Measurements from ENCODE around the gene HPF1. TPM values are rescaled to one million over a fixed set of nuclear protein-coding genes. Genes with fewer than 3 reads are reported as not detected.

The HPF1 gene
- total RNA-seq, 2 donors from 2014 or later, result 33.4 to 50.5 TPM

- Histone ChIP-seq H3K36me3 (ENCODE audit: control insufficient read depth, insufficient read depth, low read length) (no peaks in the 10 kb centered on the region), H3K9me3 (ENCODE audit: control insufficient read depth, low read length) (no peaks in the 10 kb centered on the region), H3K4me3 (ENCODE audit: low read length) (no peak overlapping the region), H3K27me3 (ENCODE audit: control insufficient read depth, insufficient read depth, low read length, poor library complexity, severe bottlenecking) (no peaks in the 10 kb centered on the region), H3K9ac (ENCODE audit: extremely low read depth, low read length, poor library complexity, severe bottlenecking) (no peak overlapping the region), H3K4me1 (ENCODE audit: control insufficient read depth, insufficient read depth, low read length) (no peaks in the 10 kb centered on the region), H3K27ac (ENCODE audit: low read depth, low read length) (no peak overlapping the region)
- no peak for DNase-seq
- H3K9me3 Mint-ChIP-seq, result peaks cover 5% of the 10 kb centered on the region
- H3K27ac Mint-ChIP-seq, result no peak overlapping the region
- no peaks in the 10 kb centered on the region for H3K27me3 Mint-ChIP-seq (ENCODE audit: insufficient read depth)
- TF ChIP-seq CTCF (conservative IDR thresholded peaks at IDR 0.05), result no peak
- no peaks in the 10 kb centered on the region for H3K36me3 Mint-ChIP-seq (ENCODE audit: low read depth)
- peaks cover 2% of the 10 kb centered on the region for H3K4me1 Mint-ChIP-seq
- H3K4me3 Mint-ChIP-seq, result no peak overlapping the region
- 90 to 100% methylated on average over 2 of the region's 2 CpGs for WGBS, 2 experiments (ENCODE audit: insufficient coverage in 1 of 2, insufficient read length in 1 of 2)
These were observed 8.1 kb upstream of the HPF1 start for GRCh38 chr4:169765835-169766234.

DNA sequence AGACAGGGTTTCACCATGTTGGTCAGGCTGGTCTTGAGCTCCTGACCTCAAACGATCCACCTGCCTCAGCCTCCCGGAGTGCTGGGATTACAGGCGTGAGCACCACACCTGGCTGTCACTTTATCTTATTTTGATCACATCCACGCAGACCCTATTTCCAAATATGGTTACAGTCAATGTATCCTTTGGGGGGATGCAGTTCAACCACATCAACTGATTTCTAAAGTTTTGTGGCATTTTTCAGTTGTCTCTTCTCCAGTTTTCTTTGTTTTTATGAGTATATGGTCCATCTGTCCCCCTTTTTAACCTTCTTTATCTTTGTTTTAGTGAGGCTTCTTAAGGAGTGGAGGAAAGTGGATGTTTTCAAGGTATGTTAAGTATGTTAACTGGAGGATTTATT is 4.1 kb upstream of the HPF1 start:
- Histone ChIP-seq H3K27me3 (ENCODE audit: control insufficient read depth, insufficient read depth, low read length, poor library complexity, severe bottlenecking) (no peaks in the 10 kb centered on the region), H3K36me3 (ENCODE audit: control insufficient read depth, insufficient read depth, low read length) (no peaks in the 10 kb centered on the region), H3K4me3 (ENCODE audit: low read length) (no peak overlapping the region), H3K4me1 (ENCODE audit: control insufficient read depth, insufficient read depth, low read length) (no peaks in the 10 kb centered on the region), H3K27ac (ENCODE audit: low read depth, low read length) (no peak overlapping the region), H3K9ac (ENCODE audit: extremely low read depth, low read length, poor library complexity, severe bottlenecking) (no peak overlapping the region), H3K9me3 (ENCODE audit: control insufficient read depth, low read length) (no peaks in the 10 kb centered on the region)
- no peak for TF ChIP-seq CTCF (conservative IDR thresholded peaks at IDR 0.05)
- no peak for DNase-seq
- no peaks in the 10 kb centered on the region for H3K36me3 Mint-ChIP-seq (ENCODE audit: low read depth)
- WGBS, 2 experiments (ENCODE audit: insufficient coverage in 1 of 2, insufficient read length in 1 of 2), result 71 to 78% methylated on average over 1 to 4 of the region's 4 CpGs
- H3K27me3 Mint-ChIP-seq (ENCODE audit: insufficient read depth), result peaks cover 14% of the 10 kb centered on the region
- H3K9me3 Mint-ChIP-seq, result no peaks in the 10 kb centered on the region
- H3K4me1 Mint-ChIP-seq, result peaks cover 6% of the 10 kb centered on the region
- H3K4me3 Mint-ChIP-seq, result no peak overlapping the region
- H3K27ac Mint-ChIP-seq, result no peak overlapping the region

GRCh38 chr4:169758401-169758962 is 738 bp upstream of the HPF1 start:
- peak overlapping the region; percentile 87 for H3K4me3 Mint-ChIP-seq
- TF ChIP-seq CTCF (conservative IDR thresholded peaks at IDR 0.05), result no peak
- H3K27ac Mint-ChIP-seq, result no peak overlapping the region
- WGBS, 2 experiments (ENCODE audit: insufficient coverage in 1 of 2, insufficient read length in 1 of 2), result 84 to 94% methylated on average over 11 of the region's 11 CpGs
- H3K9me3 ChIP-seq (ENCODE audit: control insufficient read depth, low read length), result no peaks in the 10 kb centered on the region
- H3K36me3 Mint-ChIP-seq (ENCODE audit: low read depth), result no peaks in the 10 kb centered on the region
- peaks cover under 1% of the 10 kb centered on the region for H3K36me3 ChIP-seq (ENCODE audit: control insufficient read depth, insufficient read depth, low read length)
- no peak for DNase-seq
- H3K4me3 ChIP-seq (ENCODE audit: low read length), result peak overlapping the region; percentile 100
- no peaks in the 10 kb centered on the region for H3K27me3 ChIP-seq (ENCODE audit: control insufficient read depth, insufficient read depth, low read length, poor library complexity, severe bottlenecking)
- H3K4me1 Mint-ChIP-seq, result peaks cover 10% of the 10 kb centered on the region
- peaks cover 14% of the 10 kb centered on the region for H3K27me3 Mint-ChIP-seq (ENCODE audit: insufficient read depth)
- H3K4me1 ChIP-seq (ENCODE audit: control insufficient read depth, insufficient read depth, low read length), result no peaks in the 10 kb centered on the region
- H3K9ac ChIP-seq (ENCODE audit: extremely low read depth, low read length, poor library complexity, severe bottlenecking), result no peak overlapping the region
- H3K9me3 Mint-ChIP-seq, result no peaks in the 10 kb centered on the region
- no peak overlapping the region for H3K27ac ChIP-seq (ENCODE audit: low read depth, low read length)

Data from endodermal cell (in vitro differentiated cells).